Body of pancreas (tissue), 4 donors: ENCODE measurements around the gene MPP4.

ENCODE experiments used
- POLR2A ChIP-seq, 3 donors: fragments of 450-650 bp; IDR thresholded peaks; one replicate each; pipeline ENCODE4 v1.6.1; 2016; ENCODE audit warnings: antibody characterized with exemption in 3 of 3, mild to moderate bottlenecking in 2 of 3
- TF ChIP-seq, protein P1 (sequence below), 7 experiments: fragments of 450-650 bp in 4 of 7; fragments of 200-600 bp in 3 of 7; sonication (generic) in 3 of 7; IDR thresholded peaks; one replicate each; pipeline ENCODE4 v1.5.1; 2016 to 2019; ENCODE audit warnings: antibody characterized with exemption in 7 of 7

DNA sequence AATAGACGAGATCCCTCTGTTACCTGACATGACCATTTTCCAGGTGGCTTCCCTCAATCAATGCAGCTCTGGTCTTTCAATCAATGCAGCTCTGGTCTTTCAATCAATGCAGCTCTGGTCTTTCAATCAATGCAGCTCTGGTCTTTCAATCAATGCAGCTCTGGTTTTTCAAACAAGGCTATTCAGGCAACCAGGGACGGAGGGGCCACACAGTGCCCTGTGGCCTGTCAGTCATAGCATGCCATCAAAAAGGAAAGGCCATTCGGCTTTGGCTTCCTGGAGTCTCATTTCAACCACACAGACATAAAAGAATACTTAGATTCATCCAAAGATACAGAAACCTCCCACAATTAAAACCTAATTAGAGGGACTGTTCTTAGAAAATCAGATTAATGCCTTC is 13.3 kb downstream of the MPP4 start:
- TF ChIP-seq, protein P1, sequence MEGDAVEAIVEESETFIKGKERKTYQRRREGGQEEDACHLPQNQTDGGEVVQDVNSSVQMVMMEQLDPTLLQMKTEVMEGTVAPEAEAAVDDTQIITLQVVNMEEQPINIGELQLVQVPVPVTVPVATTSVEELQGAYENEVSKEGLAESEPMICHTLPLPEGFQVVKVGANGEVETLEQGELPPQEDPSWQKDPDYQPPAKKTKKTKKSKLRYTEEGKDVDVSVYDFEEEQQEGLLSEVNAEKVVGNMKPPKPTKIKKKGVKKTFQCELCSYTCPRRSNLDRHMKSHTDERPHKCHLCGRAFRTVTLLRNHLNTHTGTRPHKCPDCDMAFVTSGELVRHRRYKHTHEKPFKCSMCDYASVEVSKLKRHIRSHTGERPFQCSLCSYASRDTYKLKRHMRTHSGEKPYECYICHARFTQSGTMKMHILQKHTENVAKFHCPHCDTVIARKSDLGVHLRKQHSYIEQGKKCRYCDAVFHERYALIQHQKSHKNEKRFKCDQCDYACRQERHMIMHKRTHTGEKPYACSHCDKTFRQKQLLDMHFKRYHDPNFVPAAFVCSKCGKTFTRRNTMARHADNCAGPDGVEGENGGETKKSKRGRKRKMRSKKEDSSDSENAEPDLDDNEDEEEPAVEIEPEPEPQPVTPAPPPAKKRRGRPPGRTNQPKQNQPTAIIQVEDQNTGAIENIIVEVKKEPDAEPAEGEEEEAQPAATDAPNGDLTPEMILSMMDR (IDR thresholded peaks at IDR 0.05), result no peak
- TF ChIP-seq POLR2A (IDR thresholded peaks at IDR 0.05), result no peak
